ENCODE results near the gene ERVFRD-1. TPM values are rescaled to one million over a fixed set of nuclear protein-coding genes. Genes with fewer than 3 reads are reported as not detected.

The ERVFRD-1 gene
- total and polyA plus RNA-seq, 2 donors (not counting 3 experiments of a cell fraction or from before 2014, with no cell fraction given), result not detected

GRCh38 chr6:11098004-11098403, 13.5 kb downstream of the ERVFRD-1 start:
- H3K79me2 ChIP-seq (ENCODE audit: control insufficient read depth, insufficient read depth, low read length), result peaks cover 84% of the 10 kb centered on the region
- ChIA-PET POLR2A (interaction anchor here (0.6 kb wide), 1 partner anchor 1505 kb away, joined by 3 read pairs; no protein-coding TSS in a partner anchor), CTCF (interaction anchor here (0.7 to 1.0 kb wide), 2 partner anchors 32 to 125 kb away, joined by 3 read pairs; no protein-coding TSS in a partner anchor)
- no peaks in the 10 kb centered on the region for H3K9me1 ChIP-seq (replicated peaks; ENCODE audit: control insufficient read depth, extremely low read depth, insufficient read depth, low read length)
- no TSS peak for BruUV-seq (replicated peaks)
- H3K4me2 ChIP-seq (ENCODE audit: insufficient read depth, low read length), result no peak overlapping the region
- H3K4me1 ChIP-seq (ENCODE audit: control insufficient read depth, extremely low read depth, insufficient read depth, low read length), result peaks cover 14% of the 10 kb centered on the region
- intact Hi-C loops (cut with micrococcal nuclease), result loop anchor here (1.0 to 10.0 kb wide), 2 partner anchors 13 to 373 kb away; partner anchors contain the start of genes ERVFRD-1 and TMEM14C
- DNase-seq (ENCODE audit: low read depth, low spot score) (no peak), FAIRE-seq (no peak)
- H2AFZ ChIP-seq (ENCODE audit: low read depth, low read length), result no peak overlapping the region
- H3K4me3 ChIP-seq (replicated peaks in 1 of 3; ENCODE audit: insufficient read depth in 1 of 3, low read depth in 1 of 3, low read length in 3 of 3), result no peak overlapping the region
- H3K27ac ChIP-seq (ENCODE audit: insufficient read depth, low read depth, low read length), result no peak overlapping the region
- dilution Hi-C loops (cut with MboI; ENCODE audit: extremely low pct_ligation_motif_present, low sequenced_read_pairs), result no loop called here
- no peak overlapping the region for H3K9ac ChIP-seq (replicated peaks; ENCODE audit: extremely low read depth, insufficient read depth, low read length)
- H3K27me3 ChIP-seq (ENCODE audit: control insufficient read depth in 2 of 2, insufficient read depth in 2 of 2, low read length in 2 of 2), result no peaks in the 10 kb centered on the region
- H3K36me3 ChIP-seq (ENCODE audit: control insufficient read depth in 2 of 2, extremely low read depth in 1 of 2, insufficient read depth in 2 of 2, low read length in 2 of 2), result no peaks in the 10 kb centered on the region
- TF ChIP-seq POLR2A (IDR thresholded peaks at IDR 0.05; ENCODE audit: low read depth, low read length) (no peak), EZH2 (IDR thresholded peaks at IDR 0.05; ENCODE audit: borderline replicate concordance, low read depth, low read length, severe bottlenecking) (no peak), JUN (IDR thresholded peaks at IDR 0.05; ENCODE audit: borderline replicate concordance, insufficient read depth, insufficient read length, low read depth) (no peak), GATA2 (IDR thresholded peaks at IDR 0.05; ENCODE audit: insufficient read depth, insufficient read length, low read depth, low read length) (no peak), MYC (IDR thresholded peaks at IDR 0.05; ENCODE audit: low read depth, low read length) (no peak), POLR2AphosphoS5 (IDR thresholded peaks at IDR 0.05; ENCODE audit: insufficient read depth, low read depth, low read length) (no peak), CTCF (IDR thresholded peaks at IDR 0.05; ENCODE audit: extremely low read depth in 1 of 2, insufficient read depth in 1 of 2, low read depth in 1 of 2, low read length in 2 of 2) (no peak), MAX (IDR thresholded peaks at IDR 0.05; ENCODE audit: insufficient read depth, insufficient read length) (no peak), FOS (IDR thresholded peaks at IDR 0.05; ENCODE audit: borderline replicate concordance, insufficient read depth, low read length) (no peak)
- H3K9me3 ChIP-seq (replicated peaks; ENCODE audit: control insufficient read depth, insufficient read depth, low read length), result no peaks in the 10 kb centered on the region
- H4K20me1 ChIP-seq (replicated peaks; ENCODE audit: control insufficient read depth, extremely low read depth, insufficient read depth, low read length), result peaks cover 9% of the 10 kb centered on the region
